Thyroid gland (tissue), 4 donors: ENCODE results near the gene MMP24. TPM values are rescaled to one million over a fixed set of nuclear protein-coding genes. Genes with fewer than 3 reads are reported as not detected.
A peak's percentile ranks its signal among the peaks of the same experiment; 100 is the strongest.

Experiments used
- DNase-seq, 2 donors: peaks; one replicate each; pipeline ENCODE4 v3.0.0-alpha.2; 2019
- H3K27ac ChIP-seq, 3 donors: fragments of 200-600 bp; sonication (generic); 1 replicate in 2 of 3; 2 replicates in 1 of 3; pipeline ENCODE4 v1.5.1; 2016 to 2019; ENCODE audit warnings: mild to moderate bottlenecking in 1 of 3, moderate library complexity in 1 of 3
- H3K27me3 ChIP-seq: fragments of 200-600 bp; sonication (generic); one replicate; pipeline ENCODE4 v1.5.1; 2019
- H3K36me3 ChIP-seq, 2 donors: fragments of 200-600 bp; sonication (generic); one replicate each; pipeline ENCODE4 v1.5.1; 2016 to 2019
- H3K4me1 ChIP-seq, 2 donors: fragments of 200-600 bp; sonication (generic); one replicate each; pipeline ENCODE4 v1.5.1; 2017 to 2019
- H3K4me3 ChIP-seq, 3 donors: fragments of 200-600 bp; sonication (generic); replicated peaks in 1 of 3; 1 replicate in 2 of 3; 2 replicates in 1 of 3; pipeline ENCODE4 v1.5.1; 2016; ENCODE audit warnings: mild to moderate bottlenecking in 1 of 3
- H3K9me3 ChIP-seq: fragments of 200-600 bp; sonication (generic); one replicate; pipeline ENCODE4 v1.5.1; 2017
- POLR2A ChIP-seq, 2 donors: fragments of 450-650 bp; IDR thresholded peaks; one replicate each; pipeline ENCODE4 v1.6.1; 2017; ENCODE audit warnings: antibody characterized with exemption in 2 of 2, mild to moderate bottlenecking in 2 of 2, moderate library complexity in 1 of 2
- WGBS, 2 donors: methylation state at CpG; one replicate each; pipeline ENCODE4 v1.1.5; 2017; 5-methylcytosine and 5-hydroxymethylcytosine counted together
- intact Hi-C: fragments of 100-400 bp; cut with DNase I; formaldehyde crosslinking; loops from one replicate; pipeline ENCODE4 v1.15.1; 2023
- small RNA-seq: library from RNA; depleted of rRNA; stranded (forward); fragments of <200 nt; gene quantifications from one replicate; pipeline ENCODE3, GENCODE V24; 2016
- total RNA-seq, 4 donors: library from RNA; depleted of rRNA; stranded (reverse); fragments of >200 nt; gene quantifications; one replicate each; pipeline ENCODE4 v1.2.3, GENCODE V29; 2016
- TF ChIP-seq, protein P1 (sequence below), 6 experiments: fragments of 200-600 bp in 3 of 6; fragments of 450-650 bp in 3 of 6; sonication (generic) in 3 of 6; IDR thresholded peaks; one replicate each; pipeline ENCODE4 v1.5.1; 2016 to 2019; ENCODE audit warnings: antibody characterized with exemption in 6 of 6, mild to moderate bottlenecking in 2 of 6, inconsistent platforms in 1 of 6, moderate library complexity in 1 of 6

The MMP24 gene
- total RNA-seq, 4 donors from 2014 or later, result 0.67 to 1.6 (median 0.92) TPM

DNA sequence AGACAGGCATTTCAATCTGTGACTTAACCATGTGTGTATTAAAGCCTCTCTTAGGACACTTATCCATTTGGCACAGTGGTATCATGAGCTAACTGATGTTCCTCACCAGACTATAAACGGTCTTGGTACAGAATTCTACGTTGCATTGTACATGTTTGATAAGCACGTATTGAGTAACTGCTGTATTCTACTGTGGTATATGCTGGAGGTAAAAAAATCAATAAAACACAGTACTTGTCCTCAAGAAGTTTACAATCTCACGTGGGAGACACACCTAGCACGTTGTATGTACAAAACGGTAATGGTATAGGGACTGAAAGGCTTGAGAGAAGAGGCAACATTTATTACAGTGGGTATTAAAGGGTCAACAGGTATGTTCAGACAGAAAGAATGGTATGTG is 98.9 kb downstream of the MMP24 start:
- intact Hi-C loops, result no loop called here
- no peak for DNase-seq
- no peaks in the 10 kb centered on the region for H3K27me3 ChIP-seq
- TF ChIP-seq, protein P1, sequence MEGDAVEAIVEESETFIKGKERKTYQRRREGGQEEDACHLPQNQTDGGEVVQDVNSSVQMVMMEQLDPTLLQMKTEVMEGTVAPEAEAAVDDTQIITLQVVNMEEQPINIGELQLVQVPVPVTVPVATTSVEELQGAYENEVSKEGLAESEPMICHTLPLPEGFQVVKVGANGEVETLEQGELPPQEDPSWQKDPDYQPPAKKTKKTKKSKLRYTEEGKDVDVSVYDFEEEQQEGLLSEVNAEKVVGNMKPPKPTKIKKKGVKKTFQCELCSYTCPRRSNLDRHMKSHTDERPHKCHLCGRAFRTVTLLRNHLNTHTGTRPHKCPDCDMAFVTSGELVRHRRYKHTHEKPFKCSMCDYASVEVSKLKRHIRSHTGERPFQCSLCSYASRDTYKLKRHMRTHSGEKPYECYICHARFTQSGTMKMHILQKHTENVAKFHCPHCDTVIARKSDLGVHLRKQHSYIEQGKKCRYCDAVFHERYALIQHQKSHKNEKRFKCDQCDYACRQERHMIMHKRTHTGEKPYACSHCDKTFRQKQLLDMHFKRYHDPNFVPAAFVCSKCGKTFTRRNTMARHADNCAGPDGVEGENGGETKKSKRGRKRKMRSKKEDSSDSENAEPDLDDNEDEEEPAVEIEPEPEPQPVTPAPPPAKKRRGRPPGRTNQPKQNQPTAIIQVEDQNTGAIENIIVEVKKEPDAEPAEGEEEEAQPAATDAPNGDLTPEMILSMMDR (IDR thresholded peaks at IDR 0.05), result no peak
- TF ChIP-seq POLR2A (IDR thresholded peaks at IDR 0.05), result no peak
- no peaks in the 10 kb centered on the region for H3K36me3 ChIP-seq
- H3K9me3 ChIP-seq, result no peaks in the 10 kb centered on the region
- no peak overlapping the region for H3K4me3 ChIP-seq
- no peak overlapping the region for H3K27ac ChIP-seq
- WGBS, 2 donors, result 79 to 88% methylated on average over 6 of the region's 6 CpGs
- peaks cover 15% of the 10 kb centered on the region in 2 donors for H3K4me1 ChIP-seq

DNA sequence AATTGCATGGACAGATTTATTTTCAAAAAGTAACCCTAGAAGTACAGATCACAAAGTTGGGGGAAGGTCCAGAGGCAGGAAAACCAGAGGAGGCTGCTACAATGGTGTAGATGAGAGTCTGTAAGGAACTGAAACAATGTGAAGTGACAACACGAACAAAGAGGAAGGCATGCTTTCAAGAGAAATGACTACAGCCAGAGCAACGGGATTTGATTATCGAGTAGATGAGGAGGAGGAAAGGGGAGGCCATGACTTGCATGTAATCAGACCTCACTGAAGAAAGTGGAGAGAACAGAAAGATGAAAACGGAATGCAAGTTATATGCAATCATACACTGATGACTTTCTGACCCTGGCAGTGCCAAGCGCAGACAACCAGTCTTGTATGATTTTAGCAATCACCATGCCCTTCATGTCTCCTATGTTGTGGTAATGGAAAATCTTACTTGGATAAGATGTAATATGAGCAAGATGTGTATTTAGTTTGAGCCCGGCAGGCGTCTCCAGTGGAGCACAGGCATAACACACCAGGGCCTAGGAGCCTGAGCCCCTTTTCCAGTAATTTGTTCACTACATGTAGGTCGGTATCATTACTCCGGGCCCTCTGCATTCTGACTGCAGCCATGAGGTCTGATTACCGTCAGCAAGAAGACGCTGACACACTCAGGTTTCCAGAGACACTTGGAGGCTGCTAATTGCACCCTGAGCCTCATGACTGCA is 99.7 kb downstream of the MMP24 start:
- Histone ChIP-seq H3K9me3 (no peaks in the 10 kb centered on the region), H3K4me3 (no peak overlapping the region), H3K27ac (peak overlapping the region in 1 of 3 donors; percentile 40), H3K27me3 (no peaks in the 10 kb centered on the region), H3K36me3 (no peaks in the 10 kb centered on the region), H3K4me1 (peaks cover 15% of the 10 kb centered on the region in 2 donors)
- intact Hi-C loops, result no loop called here
- DNase-seq, result no peak
- no peak for TF ChIP-seq POLR2A (IDR thresholded peaks at IDR 0.05)
- TF ChIP-seq, protein P1 (IDR thresholded peaks at IDR 0.05), result no peak
- 78 to 81% methylated on average over 11 of the region's 11 CpGs for WGBS, 2 donors

Small RNA genes lying within 50 kb of the gene (small RNA-seq; reads per million reads assigned to genes)
- gene MT1P3, result not detected
- gene RNA5SP483, result not detected

Other genes with a start within 250 kb of the MMP24 start
- 10 to 100 TPM; 53.3 to 76.8 (median 73.5) TPM for gene TRPC4AP, start 133.9 kb upstream of the MMP24 start, total RNA-seq
- 10 to 100 TPM; 13.7 to 31.0 (median 25.0) TPM for gene EDEM2, start 79.4 kb upstream of the MMP24 start, total RNA-seq
- 10 to 100 TPM; 11.2 to 56.0 (median 37.9) TPM for gene PROCR, start 54.6 kb upstream of the MMP24 start, total RNA-seq
- 10 to 100 TPM; 18.3 to 40.3 (median 28.8) TPM for gene MMP24OS, start 51.4 kb downstream of the MMP24 start, total RNA-seq
- 10 to 100 TPM; 30.3 to 94.2 (median 65.7) TPM for gene EIF6, start 58.1 kb downstream of the MMP24 start, total RNA-seq
- not detected for gene FAM83C, start 65.7 kb downstream of the MMP24 start, total RNA-seq
- 10 to 100 TPM; 33.3 to 58.1 (median 46.4) TPM for gene UQCC1, start 185.3 kb downstream of the MMP24 start, total RNA-seq
- gene GDF5, start 211.5 kb downstream of the MMP24 start, total RNA-seq, result 1 to 10 TPM in 1 of 4 donors, under 1 TPM in 1, not detected in 2; 0.13 to 2.1 TPM
- gene CEP250, start 228.9 kb downstream of the MMP24 start, total RNA-seq, result 100 to 1,000 TPM in 1 of 4 donors, 10 to 100 TPM in 3; 17.5 to 198 (median 34.8) TPM